Measurements from ENCODE around the gene PET117. TPM values are rescaled to one million over a fixed set of nuclear protein-coding genes. Genes with fewer than 3 reads are reported as not detected.
"Not testable (repeated sequence)": the region's sequence is repeated elsewhere in the genome, so short reads cannot be mapped to it uniquely, and the experiment has no call there.

PET117 gene
- total RNA-seq, 4 donors from 2014 or later = 15.7 to 21.7 (median 18.0) TPM

DNA sequence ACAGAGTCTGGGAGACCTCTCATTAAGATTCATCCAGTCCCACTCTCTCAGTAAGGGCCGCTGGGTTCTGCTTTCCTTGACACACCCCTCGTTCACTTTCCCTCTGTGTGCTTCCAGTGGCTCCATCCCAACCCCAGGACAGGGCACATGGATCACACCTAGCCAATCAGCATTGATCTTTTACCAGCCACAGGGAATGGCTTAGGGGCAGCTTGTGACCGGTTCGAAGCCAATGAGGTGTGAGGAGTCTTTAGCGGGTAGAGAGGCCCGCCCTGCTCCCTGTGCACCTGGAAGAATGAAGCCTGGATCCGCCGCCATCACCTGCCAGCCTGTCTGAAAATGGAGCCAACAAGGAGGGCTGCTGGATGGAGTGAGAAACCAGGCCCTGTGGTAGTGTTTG lies 44.8 kb upstream of the PET117 start:
- Histone ChIP-seq H3K27me3 (no peaks in the 10 kb centered on the region), H3K27ac (no peak overlapping the region), H3K4me1 (peaks cover 0 to 7% (median 0%) of the 10 kb centered on the region in 4 donors), H3K36me3 (no peaks in the 10 kb centered on the region), H3K9me3 (no peaks in the 10 kb centered on the region), H3K4me3 (no peak overlapping the region)
- no peak for DNase-seq
- TF ChIP-seq, protein P1, sequence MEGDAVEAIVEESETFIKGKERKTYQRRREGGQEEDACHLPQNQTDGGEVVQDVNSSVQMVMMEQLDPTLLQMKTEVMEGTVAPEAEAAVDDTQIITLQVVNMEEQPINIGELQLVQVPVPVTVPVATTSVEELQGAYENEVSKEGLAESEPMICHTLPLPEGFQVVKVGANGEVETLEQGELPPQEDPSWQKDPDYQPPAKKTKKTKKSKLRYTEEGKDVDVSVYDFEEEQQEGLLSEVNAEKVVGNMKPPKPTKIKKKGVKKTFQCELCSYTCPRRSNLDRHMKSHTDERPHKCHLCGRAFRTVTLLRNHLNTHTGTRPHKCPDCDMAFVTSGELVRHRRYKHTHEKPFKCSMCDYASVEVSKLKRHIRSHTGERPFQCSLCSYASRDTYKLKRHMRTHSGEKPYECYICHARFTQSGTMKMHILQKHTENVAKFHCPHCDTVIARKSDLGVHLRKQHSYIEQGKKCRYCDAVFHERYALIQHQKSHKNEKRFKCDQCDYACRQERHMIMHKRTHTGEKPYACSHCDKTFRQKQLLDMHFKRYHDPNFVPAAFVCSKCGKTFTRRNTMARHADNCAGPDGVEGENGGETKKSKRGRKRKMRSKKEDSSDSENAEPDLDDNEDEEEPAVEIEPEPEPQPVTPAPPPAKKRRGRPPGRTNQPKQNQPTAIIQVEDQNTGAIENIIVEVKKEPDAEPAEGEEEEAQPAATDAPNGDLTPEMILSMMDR (IDR thresholded peaks at IDR 0.05) = no peak
- TF ChIP-seq POLR2A (IDR thresholded peaks at IDR 0.05) = no peak

DNA sequence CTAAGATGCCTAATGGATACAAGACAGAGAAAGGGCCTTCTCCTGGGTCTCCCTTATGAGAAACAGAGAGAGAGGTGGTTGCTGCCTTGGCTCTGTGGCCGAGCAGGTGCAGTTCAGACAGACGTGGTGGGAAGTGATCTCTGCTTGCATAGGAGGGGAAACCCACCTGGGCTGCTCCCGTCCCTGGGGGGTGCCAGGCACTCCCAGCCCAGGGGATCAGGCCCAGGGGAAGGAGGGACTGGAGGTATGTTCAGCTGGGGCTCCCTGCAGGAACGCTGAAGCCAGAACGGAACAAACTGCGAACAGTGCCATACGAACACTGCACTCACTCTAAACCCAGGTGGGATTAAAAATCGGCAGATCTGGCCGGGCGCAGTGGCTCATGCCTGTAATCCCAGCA lies 44.3 kb upstream of the PET117 start:
- TF ChIP-seq, protein P1 (IDR thresholded peaks at IDR 0.05) = no peak
- TF ChIP-seq POLR2A (IDR thresholded peaks at IDR 0.05) = no peak
- Histone ChIP-seq H3K9me3 (no peaks in the 10 kb centered on the region), H3K27ac (no peak overlapping the region), H3K4me1 (peaks cover 0 to 7% (median 0%) of the 10 kb centered on the region in 4 donors), H3K36me3 (no peaks in the 10 kb centered on the region), H3K4me3 (no peak overlapping the region), H3K27me3 (no peaks in the 10 kb centered on the region)
- DNase-seq = no peak

GRCh38 chr20:18094191-18094590 lies 43.5 kb upstream of the PET117 start:
- Histone ChIP-seq H3K4me1 (peaks cover 0 to 7% (median 0%) of the 10 kb centered on the region in 4 donors), H3K27me3 (no peaks in the 10 kb centered on the region), H3K9me3 (no peaks in the 10 kb centered on the region), H3K4me3 (no peak overlapping the region), H3K36me3 (no peaks in the 10 kb centered on the region), H3K27ac (no peak overlapping the region)
- TF ChIP-seq, protein P1 (IDR thresholded peaks at IDR 0.05) = no peak
- TF ChIP-seq POLR2A (IDR thresholded peaks at IDR 0.05) = no peak
- DNase-seq = no peak

DNA sequence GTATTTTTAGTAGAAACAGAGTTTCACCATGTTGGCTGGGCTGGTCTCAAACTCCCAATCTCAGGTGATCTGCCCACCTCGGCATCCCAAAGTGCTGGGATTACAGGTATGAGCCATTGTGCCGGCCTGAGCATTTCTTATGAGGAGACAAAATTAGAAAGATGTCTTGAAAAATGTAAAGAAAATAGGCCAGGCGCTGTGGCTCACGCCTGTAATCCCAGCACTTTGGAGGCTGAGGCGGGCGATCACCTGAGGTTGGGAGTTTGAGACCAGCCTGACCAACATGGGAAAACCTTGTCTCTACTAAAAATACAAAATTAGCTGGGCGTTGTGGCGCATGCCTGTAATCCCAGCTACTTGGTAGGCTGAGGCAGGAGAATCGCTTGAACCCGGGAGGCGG lies 37.1 kb upstream of the PET117 start:
- H3K9me3 ChIP-seq, H3K4me1 ChIP-seq, H3K36me3 ChIP-seq, H3K27ac ChIP-seq, H3K27me3 ChIP-seq, H3K4me3 ChIP-seq, DNase-seq: not testable (repeated sequence)

DNA sequence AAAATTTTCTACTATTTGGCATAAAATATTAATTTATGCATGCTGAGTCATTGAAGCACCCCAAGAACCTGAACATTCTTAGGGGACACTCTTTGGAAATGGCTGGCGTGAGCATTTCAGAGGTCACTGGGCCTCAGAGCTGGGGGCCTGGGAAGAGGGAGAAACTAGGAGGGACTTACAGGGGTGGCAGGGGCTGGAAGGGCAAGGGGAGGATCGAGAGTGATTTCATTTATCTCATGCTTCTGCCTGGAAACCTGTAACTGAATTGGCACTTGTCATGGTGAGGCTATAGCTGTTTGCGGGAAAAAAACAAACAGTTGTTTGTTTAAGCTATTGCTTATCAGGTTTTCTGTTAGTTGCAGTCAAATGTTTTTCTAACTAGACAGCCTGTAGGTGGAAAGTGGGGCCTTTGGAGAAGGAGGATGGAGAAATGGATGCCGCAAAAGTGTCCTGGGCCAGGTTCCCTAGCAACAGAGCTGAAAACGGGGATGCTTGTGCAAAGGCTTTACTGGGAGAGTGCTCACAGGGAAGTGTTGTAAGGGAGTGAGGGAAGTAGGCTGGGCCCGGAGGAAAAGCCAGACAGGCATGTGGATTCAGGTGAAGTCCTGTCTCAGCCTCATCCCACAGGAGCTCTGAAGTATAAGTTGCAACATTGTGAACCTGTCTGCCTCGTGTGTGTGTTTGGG lies 36.4 kb upstream of the PET117 start:
- H3K4me1 ChIP-seq = no peaks in the 10 kb centered on the region
- H3K36me3 ChIP-seq = no peaks in the 10 kb centered on the region
- no peak overlapping the region for H3K27ac ChIP-seq
- DNase-seq = no peak
- no peaks in the 10 kb centered on the region for H3K9me3 ChIP-seq
- no peak overlapping the region for H3K4me3 ChIP-seq
- no peaks in the 10 kb centered on the region for H3K27me3 ChIP-seq
- TF ChIP-seq POLR2A (IDR thresholded peaks at IDR 0.05) = no peak
- TF ChIP-seq, protein P1 (IDR thresholded peaks at IDR 0.05) = no peak

GRCh38 chr20:18103497-18103896 lies 34.2 kb upstream of the PET117 start:
- Histone ChIP-seq H3K4me3 (no peak overlapping the region), H3K9me3 (no peaks in the 10 kb centered on the region), H3K27ac (no peak overlapping the region), H3K27me3 (no peaks in the 10 kb centered on the region), H3K36me3 (no peaks in the 10 kb centered on the region), H3K4me1 (no peaks in the 10 kb centered on the region)
- no peak for TF ChIP-seq POLR2A (IDR thresholded peaks at IDR 0.05)
- TF ChIP-seq, protein P1 (IDR thresholded peaks at IDR 0.05) = no peak
- no peak for DNase-seq
